Measurements from ENCODE around the gene OTOP2. TPM values are rescaled to one million over a fixed set of nuclear protein-coding genes. Genes with fewer than 3 reads are reported as not detected.
A peak's percentile ranks its signal among the peaks of the same experiment; 100 is the strongest.

Gene OTOP2
- total RNA-seq, 1 experiment from 2014 or later = not detected

DNA sequence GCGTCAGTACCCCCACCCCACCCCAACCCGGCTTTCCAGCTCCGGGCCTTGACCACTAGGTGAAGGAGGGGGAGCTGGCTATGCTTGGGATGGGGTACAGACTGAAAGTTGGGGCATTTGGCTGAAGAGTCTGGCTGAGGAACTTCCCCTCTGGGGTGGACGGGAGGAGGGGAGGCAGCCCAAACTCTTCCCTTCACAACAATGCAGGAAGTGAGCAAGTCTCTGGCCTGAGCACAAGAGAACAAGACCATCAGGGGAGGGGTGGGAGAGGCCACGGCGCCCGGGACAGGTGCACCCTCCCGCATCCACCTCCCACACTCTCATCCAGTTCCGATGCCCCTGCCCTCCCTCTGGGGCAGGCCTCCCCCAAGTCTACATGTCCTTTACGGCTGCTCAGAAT, 6.6 kb upstream of the OTOP2 start:
- Mint-ChIP-seq H3K36me3 (no peaks in the 10 kb centered on the region; the same call in 1 of the 2 replicates), H3K4me1 (peaks cover 9% of the 10 kb centered on the region), H3K27me3 (ENCODE audit: low read depth) (peaks cover 29% of the 10 kb centered on the region), H3K4me3 (no peak overlapping the region), H3K27ac (no peak overlapping the region), H3K9me3 (peaks cover 13% of the 10 kb centered on the region)
- DNase-seq (ENCODE audit: low spot score) = peak; percentile 10
- no peak for ATAC-seq
- TF ChIP-seq NR2C2 (CRISPR knock-in tag; IDR thresholded peaks at IDR 0.05) (no peak), CREB1 (CRISPR knock-in tag; IDR thresholded peaks at IDR 0.05) (no peak), CBFB (CRISPR knock-in tag; IDR thresholded peaks at IDR 0.05; ENCODE audit: low read depth) (no peak), ETV6 (CRISPR knock-in tag; IDR thresholded peaks at IDR 0.05) (no peak), FOXJ3 (CRISPR knock-in tag; IDR thresholded peaks at IDR 0.05; ENCODE audit: borderline replicate concordance) (no peak), NFE2L1 (CRISPR knock-in tag; IDR thresholded peaks at IDR 0.05) (no peak)
- TF ChIP-seq, protein P1, sequence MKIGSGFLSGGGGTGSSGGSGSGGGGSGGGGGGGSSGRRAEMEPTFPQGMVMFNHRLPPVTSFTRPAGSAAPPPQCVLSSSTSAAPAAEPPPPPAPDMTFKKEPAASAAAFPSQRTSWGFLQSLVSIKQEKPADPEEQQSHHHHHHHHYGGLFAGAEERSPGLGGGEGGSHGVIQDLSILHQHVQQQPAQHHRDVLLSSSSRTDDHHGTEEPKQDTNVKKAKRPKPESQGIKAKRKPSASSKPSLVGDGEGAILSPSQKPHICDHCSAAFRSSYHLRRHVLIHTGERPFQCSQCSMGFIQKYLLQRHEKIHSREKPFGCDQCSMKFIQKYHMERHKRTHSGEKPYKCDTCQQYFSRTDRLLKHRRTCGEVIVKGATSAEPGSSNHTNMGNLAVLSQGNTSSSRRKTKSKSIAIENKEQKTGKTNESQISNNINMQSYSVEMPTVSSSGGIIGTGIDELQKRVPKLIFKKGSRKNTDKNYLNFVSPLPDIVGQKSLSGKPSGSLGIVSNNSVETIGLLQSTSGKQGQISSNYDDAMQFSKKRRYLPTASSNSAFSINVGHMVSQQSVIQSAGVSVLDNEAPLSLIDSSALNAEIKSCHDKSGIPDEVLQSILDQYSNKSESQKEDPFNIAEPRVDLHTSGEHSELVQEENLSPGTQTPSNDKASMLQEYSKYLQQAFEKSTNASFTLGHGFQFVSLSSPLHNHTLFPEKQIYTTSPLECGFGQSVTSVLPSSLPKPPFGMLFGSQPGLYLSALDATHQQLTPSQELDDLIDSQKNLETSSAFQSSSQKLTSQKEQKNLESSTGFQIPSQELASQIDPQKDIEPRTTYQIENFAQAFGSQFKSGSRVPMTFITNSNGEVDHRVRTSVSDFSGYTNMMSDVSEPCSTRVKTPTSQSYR (CRISPR knock-in tag; IDR thresholded peaks at IDR 0.05) = no peak
- TF ChIP-seq, protein P2, sequence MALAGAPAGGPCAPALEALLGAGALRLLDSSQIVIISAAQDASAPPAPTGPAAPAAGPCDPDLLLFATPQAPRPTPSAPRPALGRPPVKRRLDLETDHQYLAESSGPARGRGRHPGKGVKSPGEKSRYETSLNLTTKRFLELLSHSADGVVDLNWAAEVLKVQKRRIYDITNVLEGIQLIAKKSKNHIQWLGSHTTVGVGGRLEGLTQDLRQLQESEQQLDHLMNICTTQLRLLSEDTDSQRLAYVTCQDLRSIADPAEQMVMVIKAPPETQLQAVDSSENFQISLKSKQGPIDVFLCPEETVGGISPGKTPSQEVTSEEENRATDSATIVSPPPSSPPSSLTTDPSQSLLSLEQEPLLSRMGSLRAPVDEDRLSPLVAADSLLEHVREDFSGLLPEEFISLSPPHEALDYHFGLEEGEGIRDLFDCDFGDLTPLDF (CRISPR knock-in tag; IDR thresholded peaks at IDR 0.05) = no peak
- TF ChIP-seq, protein P3, sequence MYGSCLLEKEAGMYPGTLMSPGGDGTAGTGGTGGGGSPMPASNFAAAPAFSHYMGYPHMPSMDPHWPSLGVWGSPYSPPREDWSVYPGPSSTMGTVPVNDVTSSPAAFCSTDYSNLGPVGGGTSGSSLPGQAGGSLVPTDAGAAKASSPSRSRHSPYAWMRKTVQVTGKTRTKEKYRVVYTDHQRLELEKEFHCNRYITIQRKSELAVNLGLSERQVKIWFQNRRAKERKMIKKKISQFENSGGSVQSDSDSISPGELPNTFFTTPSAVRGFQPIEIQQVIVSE (CRISPR knock-in tag; IDR thresholded peaks at IDR 0.05; ENCODE audit: borderline replicate concordance) = no peak
- TF ChIP-seq, protein P4, sequence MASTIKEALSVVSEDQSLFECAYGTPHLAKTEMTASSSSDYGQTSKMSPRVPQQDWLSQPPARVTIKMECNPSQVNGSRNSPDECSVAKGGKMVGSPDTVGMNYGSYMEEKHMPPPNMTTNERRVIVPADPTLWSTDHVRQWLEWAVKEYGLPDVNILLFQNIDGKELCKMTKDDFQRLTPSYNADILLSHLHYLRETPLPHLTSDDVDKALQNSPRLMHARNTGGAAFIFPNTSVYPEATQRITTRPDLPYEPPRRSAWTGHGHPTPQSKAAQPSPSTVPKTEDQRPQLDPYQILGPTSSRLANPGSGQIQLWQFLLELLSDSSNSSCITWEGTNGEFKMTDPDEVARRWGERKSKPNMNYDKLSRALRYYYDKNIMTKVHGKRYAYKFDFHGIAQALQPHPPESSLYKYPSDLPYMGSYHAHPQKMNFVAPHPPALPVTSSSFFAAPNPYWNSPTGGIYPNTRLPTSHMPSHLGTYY (CRISPR knock-in tag; IDR thresholded peaks at IDR 0.05) = no peak
- CTCF ChIA-PET = interaction anchor here (0.6 to 2.7 kb wide), 3 partner anchors 40 to 549 kb away, joined by 5 to 14 read pairs (median 7); no protein-coding TSS in a partner anchor
- POLR2A ChIA-PET = no interaction called here

DNA sequence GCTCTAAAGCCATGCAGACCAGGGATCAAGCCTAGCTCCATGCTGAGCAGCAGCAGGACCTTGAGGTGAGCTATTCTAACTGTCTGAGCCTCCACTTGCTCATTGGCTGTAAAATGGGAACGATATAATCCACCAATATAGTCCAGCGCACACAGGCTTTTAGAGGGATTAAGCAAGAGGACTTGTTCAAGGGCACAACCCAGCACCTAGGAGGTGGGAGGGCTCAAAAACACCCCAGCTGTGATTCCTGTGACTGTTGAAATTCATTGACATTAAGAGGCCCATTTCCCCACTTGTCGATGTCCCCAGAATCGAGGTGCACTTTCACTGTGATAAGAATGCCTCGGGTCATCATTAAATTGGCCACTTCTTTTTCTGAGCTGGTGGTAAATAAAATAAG, 5.2 kb upstream of the OTOP2 start:
- Mint-ChIP-seq H3K27ac (no peak overlapping the region), H3K9me3 (peaks cover 2% of the 10 kb centered on the region), H3K27me3 (ENCODE audit: low read depth) (peaks cover 30% of the 10 kb centered on the region), H3K4me1 (peaks cover 13% of the 10 kb centered on the region), H3K36me3 (no peaks in the 10 kb centered on the region), H3K4me3 (no peak overlapping the region)
- ChIA-PET CTCF (interaction anchor here (1.0 to 7.8 kb wide), 19 partner anchors 10 to 195 kb away, joined by 3 to 206 read pairs (median 6); partner anchors contain the start of genes FDXR and GRIN2C), POLR2A (interaction anchor here (0.7 kb wide), 1 partner anchor 187 kb away, joined by 3 read pairs; no protein-coding TSS in a partner anchor)
- TF ChIP-seq, protein P5, sequence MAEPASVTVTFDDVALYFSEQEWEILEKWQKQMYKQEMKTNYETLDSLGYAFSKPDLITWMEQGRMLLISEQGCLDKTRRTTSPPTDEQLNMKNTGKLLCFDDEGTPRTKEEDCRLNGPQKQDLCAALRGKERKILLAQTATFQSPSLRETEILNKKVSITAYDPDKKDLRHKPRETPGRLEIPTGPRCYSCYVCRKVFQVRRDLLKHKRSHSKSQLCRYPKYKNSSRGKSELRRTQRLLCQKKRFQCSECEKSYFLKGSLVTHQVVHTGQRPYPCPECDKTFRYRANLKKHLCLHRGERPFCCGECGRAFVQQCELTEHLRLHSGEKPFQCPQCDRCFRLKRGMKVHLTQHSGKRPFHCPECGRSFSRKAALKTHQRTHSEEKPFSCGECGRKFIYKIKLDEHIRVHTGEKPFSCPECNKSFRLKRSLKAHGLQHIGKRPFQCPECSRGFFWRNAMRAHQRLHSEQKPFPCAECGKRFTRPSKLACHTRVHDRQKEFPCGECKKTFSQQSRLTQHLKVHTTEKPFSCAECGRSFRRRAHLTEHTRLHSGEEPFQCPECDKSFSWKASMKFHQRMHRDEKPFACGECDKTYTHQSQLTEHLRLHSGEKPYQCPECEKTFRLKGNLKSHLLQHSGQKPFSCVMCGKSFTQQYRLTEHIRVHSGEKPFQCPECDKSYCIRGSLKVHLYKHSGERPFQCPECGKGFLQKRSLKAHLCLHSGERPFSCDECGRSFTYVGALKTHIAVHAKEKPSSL (CRISPR knock-in tag; conservative IDR thresholded peaks at IDR 0.05) = no peak
- no peak for TF ChIP-seq TCF7 (CRISPR knock-in tag; IDR thresholded peaks at IDR 0.05; ENCODE audit: low read depth)
- TF ChIP-seq, protein P6, sequence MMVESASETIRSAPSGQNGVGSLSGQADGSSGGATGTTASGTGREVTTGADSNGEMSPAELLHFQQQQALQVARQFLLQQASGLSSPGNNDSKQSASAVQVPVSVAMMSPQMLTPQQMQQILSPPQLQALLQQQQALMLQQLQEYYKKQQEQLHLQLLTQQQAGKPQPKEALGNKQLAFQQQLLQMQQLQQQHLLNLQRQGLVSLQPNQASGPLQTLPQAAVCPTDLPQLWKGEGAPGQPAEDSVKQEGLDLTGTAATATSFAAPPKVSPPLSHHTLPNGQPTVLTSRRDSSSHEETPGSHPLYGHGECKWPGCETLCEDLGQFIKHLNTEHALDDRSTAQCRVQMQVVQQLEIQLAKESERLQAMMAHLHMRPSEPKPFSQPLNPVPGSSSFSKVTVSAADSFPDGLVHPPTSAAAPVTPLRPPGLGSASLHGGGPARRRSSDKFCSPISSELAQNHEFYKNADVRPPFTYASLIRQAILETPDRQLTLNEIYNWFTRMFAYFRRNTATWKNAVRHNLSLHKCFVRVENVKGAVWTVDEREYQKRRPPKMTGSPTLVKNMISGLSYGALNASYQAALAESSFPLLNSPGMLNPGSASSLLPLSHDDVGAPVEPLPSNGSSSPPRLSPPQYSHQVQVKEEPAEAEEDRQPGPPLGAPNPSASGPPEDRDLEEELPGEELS (CRISPR knock-in tag; IDR thresholded peaks at IDR 0.05) = no peak
- no peak for ATAC-seq
- no peak for DNase-seq (ENCODE audit: low spot score)
